C4-2B (cell line): Measurements from ENCODE around the gene VTI1A.

Experiments
- ZFX ChIP-seq: fragments of 450-650 bp; IDR thresholded peaks from 2 replicates; pipeline ENCODE4 v1.6.1; 2017
- TF ChIP-seq, protein P1 (sequence below): fragments of 450-650 bp; conservative IDR thresholded peaks from 2 replicates; pipeline ENCODE4 v1.5.1; 2017; ENCODE audit warnings: mild to moderate bottlenecking

DNA sequence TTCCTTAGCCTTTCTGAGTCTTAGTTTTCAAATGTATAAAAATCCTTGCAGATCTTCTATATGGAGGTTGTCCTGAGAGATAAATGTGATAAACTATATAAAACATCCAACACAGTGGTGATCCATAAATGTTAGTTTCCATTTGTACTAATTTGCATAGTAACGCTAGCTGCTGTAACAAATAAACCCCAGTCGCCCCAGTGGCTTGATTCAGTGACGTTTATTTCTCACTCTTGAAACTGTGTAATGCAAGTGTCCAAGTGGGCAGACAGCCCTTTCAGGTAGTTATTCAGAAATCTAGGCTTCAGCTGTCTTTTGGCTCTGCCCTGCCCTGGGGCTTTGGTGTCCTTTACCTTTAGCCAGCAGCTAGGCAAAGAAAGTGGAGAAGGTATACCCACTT, 106.3 kb downstream of the VTI1A start:
- TF ChIP-seq, protein P1, sequence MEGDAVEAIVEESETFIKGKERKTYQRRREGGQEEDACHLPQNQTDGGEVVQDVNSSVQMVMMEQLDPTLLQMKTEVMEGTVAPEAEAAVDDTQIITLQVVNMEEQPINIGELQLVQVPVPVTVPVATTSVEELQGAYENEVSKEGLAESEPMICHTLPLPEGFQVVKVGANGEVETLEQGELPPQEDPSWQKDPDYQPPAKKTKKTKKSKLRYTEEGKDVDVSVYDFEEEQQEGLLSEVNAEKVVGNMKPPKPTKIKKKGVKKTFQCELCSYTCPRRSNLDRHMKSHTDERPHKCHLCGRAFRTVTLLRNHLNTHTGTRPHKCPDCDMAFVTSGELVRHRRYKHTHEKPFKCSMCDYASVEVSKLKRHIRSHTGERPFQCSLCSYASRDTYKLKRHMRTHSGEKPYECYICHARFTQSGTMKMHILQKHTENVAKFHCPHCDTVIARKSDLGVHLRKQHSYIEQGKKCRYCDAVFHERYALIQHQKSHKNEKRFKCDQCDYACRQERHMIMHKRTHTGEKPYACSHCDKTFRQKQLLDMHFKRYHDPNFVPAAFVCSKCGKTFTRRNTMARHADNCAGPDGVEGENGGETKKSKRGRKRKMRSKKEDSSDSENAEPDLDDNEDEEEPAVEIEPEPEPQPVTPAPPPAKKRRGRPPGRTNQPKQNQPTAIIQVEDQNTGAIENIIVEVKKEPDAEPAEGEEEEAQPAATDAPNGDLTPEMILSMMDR, result no peak
- no peak for TF ChIP-seq ZFX
